GM12878 (cell line): Measurements from ENCODE around the gene CXADR. TPM values are rescaled to one million over a fixed set of nuclear protein-coding genes. Genes with fewer than 3 reads are reported as not detected.

Experiments used
- ATAC-seq: fragments of 200-7000 bp; cut with Tn5 transposase; 3 replicates; pipeline ENCODE4 v1.9.1; 2020; ENCODE audit warnings: mild to moderate bottlenecking, moderate library complexity
- BruUV-seq: library from RNA; stranded (reverse); fragments of 400-500 nt; replicated peaks from 2 replicates; lab custom pipeline; 2021; lab: Mats Ljungman, UMichigan
- CTCF ChIA-PET: fragments of 300-600 bp; sonication (Branson Sonifier 250); formaldehyde crosslinking; extraction: SDS; loops from one replicate; lab custom pipeline; 2021; ENCODE audit warnings: inconsistent platforms; lab: Yijun Ruan, JAX
- POLR2A ChIA-PET: fragments of 350-600 bp; formaldehyde crosslinking; extraction: SDS; loops from one replicate; lab custom pipeline; 2021; ENCODE audit warnings: inconsistent platforms; lab: Charles Lee
- RAD21 ChIA-PET: fragments of 300-600 bp; sonication (Branson Sonifier 250); formaldehyde crosslinking; loops from one replicate; lab custom pipeline; 2023; ENCODE audit warnings: antibody characterized with exemption; ENCODE audit not compliant: unreplicated experiment; lab: Charles Lee
- SMC1A ChIA-PET: fragments of 300-600 bp; sonication (Branson Sonifier 250); formaldehyde crosslinking; loops from one replicate; lab custom pipeline; 2023; ENCODE audit not compliant: unreplicated experiment, uncharacterized antibody; lab: Charles Lee
- DNase-seq: peaks from one replicate; pipeline ENCODE4 v3.0.0-alpha.2; 2011; ENCODE audit warnings: low read depth, low spot score
- FAIRE-seq: peaks from 3 replicates; lab custom pipeline; 2011; peaks lifted over from hg19 to GRCh38; lab: Jason Lieb, UNC
- H2AFZ ChIP-seq: 2 replicates; pipeline ENCODE4 v1.6.0; 2011; ENCODE audit warnings: low read depth, low read length, control low read depth; ENCODE audit not compliant: control insufficient read depth
- H3K27ac ChIP-seq: 2 replicates; pipeline ENCODE4 v1.5.1; 2011; ENCODE audit warnings: control low read depth; ENCODE audit not compliant: control insufficient read depth, insufficient read depth
- H3K27me3 ChIP-seq, 2 experiments: replicated peaks in 1 of 2; 2 replicates each; pipeline versions ENCODE4 v1.6.0 to v1.6.1; 2011; ENCODE audit warnings: low read length in 1 of 2; ENCODE audit not compliant: control insufficient read depth in 2 of 2, insufficient read depth in 2 of 2
- H3K36me3 ChIP-seq, 2 experiments: 2 replicates each; pipeline ENCODE4 v1.5.1; 2011; ENCODE audit warnings: low read length in 1 of 2; ENCODE audit not compliant: control insufficient read depth in 2 of 2, insufficient read depth in 2 of 2
- H3K4me1 ChIP-seq: 2 replicates; pipeline ENCODE4 v1.6.1; 2011; ENCODE audit warnings: mild to moderate bottlenecking, low read length, moderate library complexity, mixed read lengths; ENCODE audit not compliant: control insufficient read depth, insufficient read depth
- H3K4me2 ChIP-seq: 2 replicates; pipeline ENCODE4 v1.6.0; 2011; ENCODE audit warnings: control low read depth; ENCODE audit not compliant: control insufficient read depth, insufficient read depth
- H3K4me3 ChIP-seq: fragments of 200-600 bp; sonication (generic); 2 replicates; pipeline ENCODE4 v1.5.1; 2016
- H3K79me2 ChIP-seq: 2 replicates; pipeline ENCODE4 v1.6.0; 2011; ENCODE audit warnings: low read length; ENCODE audit not compliant: control insufficient read depth, insufficient read depth
- H3K9ac ChIP-seq: 2 replicates; pipeline ENCODE4 v1.8.0; 2011; ENCODE audit warnings: low read length, control low read depth, mixed read lengths; ENCODE audit not compliant: control insufficient read depth, insufficient read depth
- H3K9me3 ChIP-seq: replicated peaks from 3 replicates; pipeline ENCODE4 v1.5.1; 2011; ENCODE audit warnings: mild to moderate bottlenecking, low read length; ENCODE audit not compliant: control insufficient read depth, insufficient read depth
- H4K20me1 ChIP-seq: 2 replicates; pipeline ENCODE4 v1.6.0; 2011; ENCODE audit not compliant: control insufficient read depth, insufficient read depth
- EGR1 ChIP-seq, 2 experiments: IDR thresholded peaks; 1 replicate in 1 of 2; 2 replicates in 1 of 2; pipeline ENCODE4 v1.6.1; 2011 to 2012; ENCODE audit warnings: low read depth in 2 of 2, low read length in 2 of 2, borderline replicate concordance in 1 of 2, mild to moderate bottlenecking in 1 of 2, moderate library complexity in 1 of 2
- EP300 ChIP-seq, 2 experiments: fragments of 150-350 bp in 1 of 2; IDR thresholded peaks; 2 replicates each; pipeline ENCODE4 v1.6.1; 2011 to 2012; ENCODE audit warnings: low read depth in 2 of 2, low read length in 2 of 2, borderline replicate concordance in 1 of 2, improper control_type of control experiment in 1 of 2, inconsistent platforms in 1 of 2; ENCODE audit not compliant: control insufficient read depth in 1 of 2
- JUND ChIP-seq: IDR thresholded peaks from 2 replicates; pipeline ENCODE4 v1.6.1; 2012; ENCODE audit warnings: low read depth, mild to moderate bottlenecking, low read length, improper control_type of control experiment, moderate library complexity
- PAX5 ChIP-seq: IDR thresholded peaks from 2 replicates; pipeline ENCODE4 v1.6.1; 2011; ENCODE audit warnings: low read depth, low read length, borderline replicate concordance
- RCOR1 ChIP-seq: conservative IDR thresholded peaks from 2 replicates; pipeline ENCODE4 v1.6.1; 2012; ENCODE audit warnings: low read depth, low read length, improper control_type of control experiment
- YBX1 ChIP-seq: fragments of 450-650 bp; IDR thresholded peaks from 2 replicates; pipeline ENCODE4 v1.6.1; 2016; ENCODE audit warnings: antibody characterized with exemption
- ZNF622 ChIP-seq: fragments of 450-650 bp; IDR thresholded peaks from 2 replicates; pipeline ENCODE4 v1.6.1; 2017; ENCODE audit warnings: mild to moderate bottlenecking, inconsistent platforms
- WGBS: methylation state at CpG from one replicate; pipeline ENCODE4 v1.1.6; 2016; ENCODE audit warnings: low lambda C conversion rate; ENCODE audit not compliant: insufficient replicate concordance, insufficient coverage; ENCODE audit errors: missing lambda C conversion rate; 5-methylcytosine and 5-hydroxymethylcytosine counted together
- in situ Hi-C: fragments of 300-500 bp; cut with MboI; formaldehyde crosslinking; loops from 9 replicates; pipeline ENCODE4 v1.14.3; 2018; ENCODE audit warnings: mixed read lengths
- intact Hi-C: fragments of 100-400 bp; cut with micrococcal nuclease; formaldehyde crosslinking; loops from one replicate; pipeline ENCODE4 v1.14.2; 2022; ENCODE audit not compliant: unreplicated experiment
- polyA plus RNA-seq, 11 experiments: library from polyadenylated mRNA; depleted of rRNA in 4 of 11; unstranded in 6 of 11; stranded (reverse) in 5 of 11; fragments of >200 nt; fragmentation: Nextera tagmentation in 4 of 11; fragmentation: Illumina TruSeq in 1 of 11; extraction: Ambion mirVana in 4 of 11; extraction: Trizol in 1 of 11; gene quantifications; 1 replicate in 1 of 11; 2 replicates in 10 of 11; pipeline versions ENCODE4 v1.2.1 to v1.2.3, GENCODE V29; 2011 to 2016; ENCODE audit warnings: inconsistent platforms in 2 of 11, missing spikeins in 2 of 11, low read depth in 1 of 11
- total RNA-seq, 4 experiments: library from RNA; depleted of rRNA in 3 of 4; stranded (reverse); fragments of >200 nt in 3 of 4; fragmentation: Illumina TruSeq in 1 of 4; extraction: Trizol in 1 of 4; gene quantifications; 2 replicates each; pipeline versions ENCODE4 v1.2.1 to v1.2.3, GENCODE V29; 2013 to 2021
- TF ChIP-seq, protein P1 (sequence below): fragments of 450-650 bp; IDR thresholded peaks from 2 replicates; pipeline ENCODE4 v1.6.1; 2017; ENCODE audit warnings: mild to moderate bottlenecking, moderate library complexity
- TF ChIP-seq, protein P2 (sequence below): fragments of 150-350 bp; IDR thresholded peaks from 2 replicates; pipeline ENCODE4 v1.6.1; 2016; ENCODE audit warnings: low read depth, low read length

CXADR gene
- total and polyA plus RNA-seq, 10 of the 15 experiments (the other 5 are each of a cell fraction or from before 2014, with no cell fraction given), result 0.01 to 0.64 (median 0.13) TPM

DNA sequence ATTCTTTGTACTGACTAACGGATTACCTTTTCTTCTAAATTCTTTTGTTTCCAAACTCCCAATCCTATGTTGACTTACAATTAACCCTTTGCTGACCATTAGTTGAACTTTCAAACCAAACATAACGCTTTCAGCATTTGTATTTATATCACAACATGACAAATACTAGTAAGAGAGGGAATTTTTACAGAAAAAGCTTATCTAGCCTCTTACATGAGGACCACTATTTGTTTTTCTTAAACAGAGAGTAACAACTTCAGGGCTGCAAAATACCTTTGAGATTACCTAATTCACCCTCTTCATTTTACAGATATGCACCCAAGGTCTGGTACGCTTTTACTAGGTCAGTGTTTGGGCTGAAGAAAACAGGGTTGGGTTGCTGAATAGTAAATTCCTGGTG, 45.0 kb upstream of the CXADR start:
- SMC1A ChIA-PET, result no interaction called here
- no peak overlapping the region for H3K27ac ChIP-seq
- FAIRE-seq (no peak), DNase-seq (no peak), ATAC-seq (no peak)
- TF ChIP-seq JUND (no peak), ZNF622 (no peak), PAX5 (no peak)
- RAD21 ChIA-PET, result no interaction called here
- no peak overlapping the region for H3K9ac ChIP-seq
- no peaks in the 10 kb centered on the region for H3K79me2 ChIP-seq
- no TSS peak for BruUV-seq
- intact Hi-C loops (no loop called here), in situ Hi-C loops (no loop called here)
- no peaks in the 10 kb centered on the region for H3K4me1 ChIP-seq
- no peak overlapping the region for H3K4me3 ChIP-seq
- CTCF ChIA-PET, result no interaction called here
- H3K4me2 ChIP-seq, result no peak overlapping the region
- H2AFZ ChIP-seq, result no peak overlapping the region
- no peaks in the 10 kb centered on the region for H3K27me3 ChIP-seq
- POLR2A ChIA-PET, result no interaction called here
- H3K9me3 ChIP-seq, result no peaks in the 10 kb centered on the region
- H3K36me3 ChIP-seq, result no peaks in the 10 kb centered on the region
- 13% methylated on average over 3 of the region's 3 CpGs for WGBS
- no peaks in the 10 kb centered on the region for H4K20me1 ChIP-seq

DNA sequence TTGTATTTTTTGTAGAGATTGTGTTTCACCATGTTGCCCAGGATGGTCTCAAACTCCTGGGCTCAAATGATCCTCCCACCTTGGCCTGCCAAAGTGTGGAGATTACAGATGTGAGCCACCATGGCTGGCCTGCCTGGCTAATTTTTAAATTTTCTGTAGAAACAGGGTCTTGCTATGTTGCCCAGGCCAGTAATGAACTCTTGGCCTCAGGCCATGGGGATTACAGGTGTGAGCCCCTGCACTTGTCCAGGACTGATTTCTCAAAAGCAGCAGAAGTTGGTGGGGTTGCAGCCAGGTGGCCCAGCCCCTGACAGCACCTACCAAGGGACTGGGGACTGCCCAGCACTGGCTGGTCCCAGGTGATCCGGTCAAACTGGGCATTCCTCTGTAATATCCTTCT, 44.1 kb upstream of the CXADR start:
- ChIA-PET SMC1A (no interaction called here), RAD21 (no interaction called here), POLR2A (interaction anchor here (0.6 kb wide), 1 partner anchor 112 kb away, joined by 3 read pairs; no protein-coding TSS in a partner anchor), CTCF (no interaction called here)
- H3K4me2 ChIP-seq, result no peak overlapping the region
- in situ Hi-C loops, result no loop called here
- no peaks in the 10 kb centered on the region for H3K9me3 ChIP-seq
- H3K36me3 ChIP-seq, result no peaks in the 10 kb centered on the region
- no peak overlapping the region for H3K4me3 ChIP-seq
- no TSS peak for BruUV-seq
- H3K9ac ChIP-seq, result no peak overlapping the region
- intact Hi-C loops, result no loop called here
- DNase-seq, result no peak
- no peak overlapping the region for H3K27ac ChIP-seq
- no peaks in the 10 kb centered on the region for H3K4me1 ChIP-seq
- H4K20me1 ChIP-seq, result no peaks in the 10 kb centered on the region
- H3K27me3 ChIP-seq, result no peaks in the 10 kb centered on the region
- ATAC-seq, result no peak
- no peak overlapping the region for H2AFZ ChIP-seq
- no peak for FAIRE-seq
- 13% methylated on average over 1 of the region's 1 CpG for WGBS
- no peaks in the 10 kb centered on the region for H3K79me2 ChIP-seq
- TF ChIP-seq, protein P1, sequence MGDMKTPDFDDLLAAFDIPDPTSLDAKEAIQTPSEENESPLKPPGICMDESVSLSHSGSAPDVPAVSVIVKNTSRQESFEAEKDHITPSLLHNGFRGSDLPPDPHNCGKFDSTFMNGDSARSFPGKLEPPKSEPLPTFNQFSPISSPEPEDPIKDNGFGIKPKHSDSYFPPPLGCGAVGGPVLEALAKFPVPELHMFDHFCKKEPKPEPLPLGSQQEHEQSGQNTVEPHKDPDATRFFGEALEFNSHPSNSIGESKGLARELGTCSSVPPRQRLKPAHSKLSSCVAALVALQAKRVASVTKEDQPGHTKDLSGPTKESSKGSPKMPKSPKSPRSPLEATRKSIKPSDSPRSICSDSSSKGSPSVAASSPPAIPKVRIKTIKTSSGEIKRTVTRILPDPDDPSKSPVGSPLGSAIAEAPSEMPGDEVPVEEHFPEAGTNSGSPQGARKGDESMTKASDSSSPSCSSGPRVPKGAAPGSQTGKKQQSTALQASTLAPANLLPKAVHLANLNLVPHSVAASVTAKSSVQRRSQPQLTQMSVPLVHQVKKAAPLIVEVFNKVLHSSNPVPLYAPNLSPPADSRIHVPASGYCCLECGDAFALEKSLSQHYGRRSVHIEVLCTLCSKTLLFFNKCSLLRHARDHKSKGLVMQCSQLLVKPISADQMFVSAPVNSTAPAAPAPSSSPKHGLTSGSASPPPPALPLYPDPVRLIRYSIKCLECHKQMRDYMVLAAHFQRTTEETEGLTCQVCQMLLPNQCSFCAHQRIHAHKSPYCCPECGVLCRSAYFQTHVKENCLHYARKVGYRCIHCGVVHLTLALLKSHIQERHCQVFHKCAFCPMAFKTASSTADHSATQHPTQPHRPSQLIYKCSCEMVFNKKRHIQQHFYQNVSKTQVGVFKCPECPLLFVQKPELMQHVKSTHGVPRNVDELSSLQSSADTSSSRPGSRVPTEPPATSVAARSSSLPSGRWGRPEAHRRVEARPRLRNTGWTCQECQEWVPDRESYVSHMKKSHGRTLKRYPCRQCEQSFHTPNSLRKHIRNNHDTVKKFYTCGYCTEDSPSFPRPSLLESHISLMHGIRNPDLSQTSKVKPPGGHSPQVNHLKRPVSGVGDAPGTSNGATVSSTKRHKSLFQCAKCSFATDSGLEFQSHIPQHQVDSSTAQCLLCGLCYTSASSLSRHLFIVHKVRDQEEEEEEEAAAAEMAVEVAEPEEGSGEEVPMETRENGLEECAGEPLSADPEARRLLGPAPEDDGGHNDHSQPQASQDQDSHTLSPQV, result no peak
- TF ChIP-seq, protein P2, sequence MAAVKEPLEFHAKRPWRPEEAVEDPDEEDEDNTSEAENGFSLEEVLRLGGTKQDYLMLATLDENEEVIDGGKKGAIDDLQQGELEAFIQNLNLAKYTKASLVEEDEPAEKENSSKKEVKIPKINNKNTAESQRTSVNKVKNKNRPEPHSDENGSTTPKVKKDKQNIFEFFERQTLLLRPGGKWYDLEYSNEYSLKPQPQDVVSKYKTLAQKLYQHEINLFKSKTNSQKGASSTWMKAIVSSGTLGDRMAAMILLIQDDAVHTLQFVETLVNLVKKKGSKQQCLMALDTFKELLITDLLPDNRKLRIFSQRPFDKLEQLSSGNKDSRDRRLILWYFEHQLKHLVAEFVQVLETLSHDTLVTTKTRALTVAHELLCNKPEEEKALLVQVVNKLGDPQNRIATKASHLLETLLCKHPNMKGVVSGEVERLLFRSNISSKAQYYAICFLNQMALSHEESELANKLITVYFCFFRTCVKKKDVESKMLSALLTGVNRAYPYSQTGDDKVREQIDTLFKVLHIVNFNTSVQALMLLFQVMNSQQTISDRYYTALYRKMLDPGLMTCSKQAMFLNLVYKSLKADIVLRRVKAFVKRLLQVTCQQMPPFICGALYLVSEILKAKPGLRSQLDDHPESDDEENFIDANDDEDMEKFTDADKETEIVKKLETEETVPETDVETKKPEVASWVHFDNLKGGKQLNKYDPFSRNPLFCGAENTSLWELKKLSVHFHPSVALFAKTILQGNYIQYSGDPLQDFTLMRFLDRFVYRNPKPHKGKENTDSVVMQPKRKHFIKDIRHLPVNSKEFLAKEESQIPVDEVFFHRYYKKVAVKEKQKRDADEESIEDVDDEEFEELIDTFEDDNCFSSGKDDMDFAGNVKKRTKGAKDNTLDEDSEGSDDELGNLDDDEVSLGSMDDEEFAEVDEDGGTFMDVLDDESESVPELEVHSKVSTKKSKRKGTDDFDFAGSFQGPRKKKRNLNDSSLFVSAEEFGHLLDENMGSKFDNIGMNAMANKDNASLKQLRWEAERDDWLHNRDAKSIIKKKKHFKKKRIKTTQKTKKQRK, result no peak
- no peak for TF ChIP-seq RCOR1
- TF ChIP-seq EGR1 (IDR thresholded peaks at IDR 0.05; ENCODE audit: borderline replicate concordance in 1 of 2, low read depth in 2 of 2, low read length in 2 of 2), result no peak
- TF ChIP-seq YBX1, result no peak
- no peak for TF ChIP-seq EP300 (IDR thresholded peaks at IDR 0.05; ENCODE audit: borderline replicate concordance in 1 of 2, control insufficient read depth in 1 of 2, low read depth in 2 of 2, low read length in 2 of 2)
